ENCODE measurements around the gene CRHR2. TPM values are rescaled to one million over a fixed set of nuclear protein-coding genes. Genes with fewer than 3 reads are reported as not detected.

CRHR2 gene
- total RNA-seq, 1 donor from 2014 or later: not detected

DNA sequence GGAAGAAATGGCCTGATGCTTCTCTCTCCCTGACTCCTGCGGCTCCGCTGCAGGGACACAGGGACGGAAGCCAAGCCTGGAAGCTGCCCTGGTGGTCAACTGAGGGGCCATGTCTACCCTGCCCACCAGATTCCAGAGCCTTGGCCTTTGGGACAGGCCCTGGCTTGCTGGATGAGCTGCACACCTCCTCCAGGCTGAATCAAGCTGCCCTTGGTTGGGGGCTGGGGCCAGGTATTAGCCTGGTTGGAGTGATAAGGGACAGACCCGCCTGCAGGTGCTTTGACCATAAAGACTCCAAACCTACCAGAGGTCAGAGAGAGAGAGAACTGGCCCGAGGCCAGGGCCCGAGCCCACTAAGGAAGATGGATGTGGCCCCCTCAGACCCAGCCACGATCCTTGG, 30.1 kb downstream of the CRHR2 start:
- TF ChIP-seq, protein P1, sequence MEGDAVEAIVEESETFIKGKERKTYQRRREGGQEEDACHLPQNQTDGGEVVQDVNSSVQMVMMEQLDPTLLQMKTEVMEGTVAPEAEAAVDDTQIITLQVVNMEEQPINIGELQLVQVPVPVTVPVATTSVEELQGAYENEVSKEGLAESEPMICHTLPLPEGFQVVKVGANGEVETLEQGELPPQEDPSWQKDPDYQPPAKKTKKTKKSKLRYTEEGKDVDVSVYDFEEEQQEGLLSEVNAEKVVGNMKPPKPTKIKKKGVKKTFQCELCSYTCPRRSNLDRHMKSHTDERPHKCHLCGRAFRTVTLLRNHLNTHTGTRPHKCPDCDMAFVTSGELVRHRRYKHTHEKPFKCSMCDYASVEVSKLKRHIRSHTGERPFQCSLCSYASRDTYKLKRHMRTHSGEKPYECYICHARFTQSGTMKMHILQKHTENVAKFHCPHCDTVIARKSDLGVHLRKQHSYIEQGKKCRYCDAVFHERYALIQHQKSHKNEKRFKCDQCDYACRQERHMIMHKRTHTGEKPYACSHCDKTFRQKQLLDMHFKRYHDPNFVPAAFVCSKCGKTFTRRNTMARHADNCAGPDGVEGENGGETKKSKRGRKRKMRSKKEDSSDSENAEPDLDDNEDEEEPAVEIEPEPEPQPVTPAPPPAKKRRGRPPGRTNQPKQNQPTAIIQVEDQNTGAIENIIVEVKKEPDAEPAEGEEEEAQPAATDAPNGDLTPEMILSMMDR (conservative IDR thresholded peaks at IDR 0.05; ENCODE audit: low read depth, low read length): no peak
- H3K4me3 ChIP-seq (ENCODE audit: low read depth, low read length): no peak overlapping the region
- DNase-seq (ENCODE audit: low read depth): no peak

DNA sequence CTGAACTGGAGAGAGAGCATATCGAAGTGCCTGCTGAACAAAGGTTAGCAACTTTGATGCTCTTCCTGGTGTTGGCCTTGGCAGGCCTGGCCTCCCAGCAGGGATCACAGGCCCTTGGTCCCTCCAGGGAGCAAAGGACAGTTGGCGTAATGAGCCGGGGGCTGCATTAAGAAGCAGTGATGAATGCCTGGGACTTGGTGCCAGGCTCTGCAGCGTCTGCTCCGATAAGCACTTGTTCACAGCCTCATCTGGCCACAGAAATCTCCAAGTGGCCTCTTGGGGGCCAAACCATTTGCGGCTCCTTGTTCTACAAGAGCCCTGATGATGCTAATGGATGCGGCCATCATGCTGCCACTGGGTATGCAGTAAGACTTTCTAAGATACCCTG, 31.8 kb downstream of the CRHR2 start:
- no peak overlapping the region for H3K4me3 ChIP-seq (ENCODE audit: low read depth, low read length)
- TF ChIP-seq, protein P1 (conservative IDR thresholded peaks at IDR 0.05; ENCODE audit: low read depth, low read length): no peak
- DNase-seq (ENCODE audit: low read depth): no peak

DNA sequence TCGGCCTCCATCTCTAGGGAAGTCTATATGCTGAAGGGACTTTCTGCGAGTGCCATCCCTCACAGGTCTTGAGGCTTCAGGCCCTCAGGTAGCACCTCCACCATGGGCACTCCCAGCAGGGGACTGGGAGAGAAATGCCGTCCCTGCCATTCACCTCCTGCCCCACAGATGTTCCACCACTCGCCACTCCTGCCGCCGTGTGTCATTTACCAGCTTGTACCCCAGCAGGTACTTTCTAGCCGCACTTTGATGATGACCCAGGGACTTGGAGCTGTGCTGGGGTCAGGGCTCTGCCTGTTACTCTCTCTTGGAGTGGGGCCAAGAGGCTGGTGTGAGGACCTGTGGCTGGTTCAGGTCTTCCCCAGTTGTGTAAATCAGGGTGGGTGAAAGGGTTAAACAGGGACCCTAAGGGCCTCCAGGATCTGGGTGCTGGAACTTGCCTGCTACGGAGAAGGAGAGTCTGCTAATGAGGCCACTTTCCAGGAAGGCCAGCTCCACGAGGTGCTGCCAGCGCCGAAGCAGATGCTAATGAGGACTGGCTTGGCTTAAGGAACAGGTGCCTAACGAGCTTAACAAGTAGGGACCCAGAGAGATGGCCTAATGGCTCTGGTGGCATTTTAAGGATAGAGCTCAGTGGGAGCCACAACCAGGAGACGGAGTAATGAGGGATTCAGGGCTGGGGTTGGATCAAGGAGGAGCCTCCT, 32.4 kb downstream of the CRHR2 start:
- no peak for DNase-seq (ENCODE audit: low read depth)
- TF ChIP-seq, protein P1 (conservative IDR thresholded peaks at IDR 0.05; ENCODE audit: low read depth, low read length): no peak
- no peak overlapping the region for H3K4me3 ChIP-seq (ENCODE audit: low read depth, low read length)

DNA sequence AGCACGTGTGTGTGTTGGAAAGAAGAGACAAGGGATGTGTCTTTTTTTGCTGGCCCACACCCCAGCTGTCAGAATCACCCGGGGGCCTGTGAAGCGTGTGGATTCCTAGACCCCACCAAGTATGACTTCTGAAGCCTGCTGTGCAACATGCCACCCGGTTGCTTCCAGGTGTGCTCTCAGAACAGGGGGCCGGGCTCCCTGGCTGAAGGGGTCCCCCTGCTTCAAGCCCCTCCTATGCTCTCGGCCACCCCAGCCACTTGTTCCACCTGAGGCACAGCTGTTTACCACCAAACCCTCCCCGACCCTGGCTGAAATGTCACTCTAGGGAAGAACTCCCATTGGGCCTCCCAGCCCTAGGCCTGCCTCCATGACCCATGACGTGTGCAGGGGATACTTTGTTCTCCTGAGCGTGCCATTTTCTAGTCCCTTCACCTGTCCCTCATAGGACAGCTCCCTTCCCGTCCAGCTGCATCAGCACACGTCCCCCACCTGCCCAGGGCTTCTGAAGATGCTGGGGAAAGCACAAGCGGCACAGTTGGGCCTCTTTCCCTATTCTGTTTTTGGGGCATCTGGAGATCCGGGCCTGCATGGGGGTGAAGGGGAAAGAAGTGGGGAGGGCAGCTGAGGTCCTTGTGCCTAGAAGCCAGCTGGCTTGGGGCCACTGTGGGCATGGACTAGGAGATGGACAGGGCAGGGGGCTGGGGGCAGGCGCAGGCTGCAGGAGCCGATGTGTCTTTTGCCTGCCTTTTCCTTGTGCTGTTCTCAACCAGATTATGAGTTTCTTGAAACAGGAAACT, 33.3 kb downstream of the CRHR2 start:
- TF ChIP-seq, protein P1 (conservative IDR thresholded peaks at IDR 0.05; ENCODE audit: low read depth, low read length): no peak
- no peak for DNase-seq (ENCODE audit: low read depth)
- H3K4me3 ChIP-seq (ENCODE audit: low read depth, low read length): no peak overlapping the region

DNA sequence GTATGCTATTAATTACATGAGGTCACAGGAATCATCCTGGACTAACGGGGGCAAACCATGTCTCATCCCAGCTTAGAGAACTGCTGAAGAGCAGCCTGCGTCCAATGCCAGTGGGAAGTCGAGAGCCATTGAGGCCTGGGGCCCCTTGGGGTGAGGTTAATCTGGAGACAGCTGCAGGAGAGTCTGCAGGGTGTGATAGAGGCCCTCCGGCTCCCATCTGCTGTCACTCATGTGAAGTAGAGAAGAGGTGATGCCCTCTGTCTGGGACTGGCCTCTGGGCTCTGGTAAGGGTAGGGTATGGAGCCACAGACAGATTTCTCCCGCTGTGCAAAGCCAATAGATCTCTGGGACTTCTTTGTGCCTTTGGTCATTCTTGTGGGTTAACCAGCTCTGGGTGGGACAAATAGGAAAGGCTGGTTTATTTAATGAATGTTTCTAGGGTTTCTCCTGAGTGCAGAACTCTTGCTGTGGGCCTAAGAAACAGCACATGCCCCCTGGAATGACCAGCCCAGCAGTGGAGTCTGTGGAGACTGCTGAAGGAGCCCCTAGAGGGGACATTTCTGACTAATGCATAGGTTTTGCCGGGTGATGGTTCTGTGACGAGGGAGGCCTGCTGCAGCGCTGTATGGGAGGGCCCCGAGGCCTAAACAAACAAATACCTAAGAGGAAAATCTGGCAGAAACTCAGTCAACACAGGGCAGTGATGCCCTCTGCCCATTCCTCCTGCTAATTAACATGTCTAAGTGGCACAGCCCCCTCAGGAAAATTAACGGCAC, 34.5 kb downstream of the CRHR2 start:
- TF ChIP-seq, protein P1 (conservative IDR thresholded peaks at IDR 0.05; ENCODE audit: low read depth, low read length): no peak

DNA sequence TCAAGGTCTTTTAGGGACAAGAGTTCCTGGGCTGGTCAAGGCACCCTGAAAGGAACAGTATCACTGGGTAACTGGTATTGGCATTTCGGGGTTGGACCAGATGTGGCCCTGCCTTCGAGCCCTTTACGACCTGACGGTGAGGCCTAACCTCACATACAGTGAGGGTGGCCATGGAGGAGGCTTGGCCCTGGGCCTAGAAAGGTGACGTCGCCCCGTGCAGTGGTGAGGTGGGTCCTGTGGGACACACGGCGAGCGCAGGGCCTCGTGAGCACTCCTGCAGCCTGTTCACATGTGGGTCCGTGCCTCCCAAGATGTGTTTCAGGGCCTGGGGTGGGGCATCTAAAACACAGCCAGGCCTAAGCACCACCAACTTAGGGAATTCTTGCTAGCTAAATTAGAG, 36.1 kb downstream of the CRHR2 start:
- H3K4me3 ChIP-seq (ENCODE audit: low read depth, low read length): no peak overlapping the region
- TF ChIP-seq, protein P1 (conservative IDR thresholded peaks at IDR 0.05; ENCODE audit: low read depth, low read length): no peak
- DNase-seq (ENCODE audit: low read depth): no peak

More for the DNA sequence above, 34.5 kb downstream of the CRHR2 start:
- H3K4me3 ChIP-seq (ENCODE audit: low read depth, low read length): no peak overlapping the region
- DNase-seq (ENCODE audit: low read depth): no peak
